ENCODE measurements around the gene CIBAR2.

The CIBAR2 gene

GRCh38 chr16:85128079-85128837 is 16.0 kb upstream of the CIBAR2 start:
- DNase-seq (ENCODE audit: low read depth) = no peak
- TF ChIP-seq CTCF (conservative IDR thresholded peaks at IDR 0.05; ENCODE audit: low read depth, low read length) = no peak
- no peak overlapping the region for H3K4me3 ChIP-seq (ENCODE audit: low read length)

GRCh38 chr16:85127379-85127723 is 15.1 kb upstream of the CIBAR2 start:
- no peak for DNase-seq (ENCODE audit: low read depth)
- TF ChIP-seq CTCF (conservative IDR thresholded peaks at IDR 0.05; ENCODE audit: low read depth, low read length) = no peak
- no peak overlapping the region for H3K4me3 ChIP-seq (ENCODE audit: low read length)

GRCh38 chr16:85126705-85127378 is 14.6 kb upstream of the CIBAR2 start:
- DNase-seq (ENCODE audit: low read depth) = peak; percentile 55
- H3K4me3 ChIP-seq (ENCODE audit: low read length) = no peak overlapping the region
- TF ChIP-seq CTCF (conservative IDR thresholded peaks at IDR 0.05; ENCODE audit: low read depth, low read length) = no peak

GRCh38 chr16:85126394-85126704 is 14.1 kb upstream of the CIBAR2 start:
- no peak for TF ChIP-seq CTCF (conservative IDR thresholded peaks at IDR 0.05; ENCODE audit: low read depth, low read length)
- H3K4me3 ChIP-seq (ENCODE audit: low read length) = no peak overlapping the region
- no peak for DNase-seq (ENCODE audit: low read depth)

- no peak for DNase-seq (ENCODE audit: low read depth)
- TF ChIP-seq CTCF (conservative IDR thresholded peaks at IDR 0.05; ENCODE audit: low read depth, low read length) = no peak
- H3K4me3 ChIP-seq (ENCODE audit: low read length) = no peak overlapping the region
Observed at GRCh38 chr16:85125570-85126393, 13.5 kb upstream of the CIBAR2 start.

GRCh38 chr16:85124636-85125346 is 12.5 kb upstream of the CIBAR2 start:
- DNase-seq (ENCODE audit: low read depth) = no peak
- H3K4me3 ChIP-seq (ENCODE audit: low read length) = no peak overlapping the region
- TF ChIP-seq CTCF (conservative IDR thresholded peaks at IDR 0.05; ENCODE audit: low read depth, low read length) = no peak
